T-helper 2 cell treated with Interferon-gamma antibody and Interleukin-4, amounts not matched to agents 5 μg/mL and 100 μg/mL, for 36 hours (primary cell): ENCODE data around the gene RAC2.
A peak's percentile ranks its signal among the peaks of the same experiment; 100 is the strongest.

Source experiments
- DNase-seq: peaks from one replicate; pipeline ENCODE4 v3.0.0; 2021; ENCODE audit warnings: low spot score
- H3K27ac Mint-ChIP-seq: one replicate; pipeline ENCODE4 v1.8.0; 2021; ENCODE audit warnings: mild to moderate bottlenecking, mixed read lengths
- H3K27me3 Mint-ChIP-seq: one replicate; pipeline ENCODE4 v1.8.0; 2021; ENCODE audit warnings: low read depth, mixed read lengths
- H3K36me3 Mint-ChIP-seq: one replicate; pipeline ENCODE4 v1.8.0; 2021; ENCODE audit warnings: low read depth, mixed read lengths
- H3K4me1 Mint-ChIP-seq: one replicate; pipeline ENCODE4 v1.8.0; 2021; ENCODE audit warnings: low read depth, mixed read lengths
- H3K4me3 Mint-ChIP-seq: one replicate; pipeline ENCODE4 v1.8.0; 2022; ENCODE audit warnings: mild to moderate bottlenecking, moderate library complexity, mixed read lengths
- H3K9me3 Mint-ChIP-seq: one replicate; pipeline ENCODE4 v1.8.0; 2021; ENCODE audit warnings: mixed read lengths

Gene RAC2

DNA sequence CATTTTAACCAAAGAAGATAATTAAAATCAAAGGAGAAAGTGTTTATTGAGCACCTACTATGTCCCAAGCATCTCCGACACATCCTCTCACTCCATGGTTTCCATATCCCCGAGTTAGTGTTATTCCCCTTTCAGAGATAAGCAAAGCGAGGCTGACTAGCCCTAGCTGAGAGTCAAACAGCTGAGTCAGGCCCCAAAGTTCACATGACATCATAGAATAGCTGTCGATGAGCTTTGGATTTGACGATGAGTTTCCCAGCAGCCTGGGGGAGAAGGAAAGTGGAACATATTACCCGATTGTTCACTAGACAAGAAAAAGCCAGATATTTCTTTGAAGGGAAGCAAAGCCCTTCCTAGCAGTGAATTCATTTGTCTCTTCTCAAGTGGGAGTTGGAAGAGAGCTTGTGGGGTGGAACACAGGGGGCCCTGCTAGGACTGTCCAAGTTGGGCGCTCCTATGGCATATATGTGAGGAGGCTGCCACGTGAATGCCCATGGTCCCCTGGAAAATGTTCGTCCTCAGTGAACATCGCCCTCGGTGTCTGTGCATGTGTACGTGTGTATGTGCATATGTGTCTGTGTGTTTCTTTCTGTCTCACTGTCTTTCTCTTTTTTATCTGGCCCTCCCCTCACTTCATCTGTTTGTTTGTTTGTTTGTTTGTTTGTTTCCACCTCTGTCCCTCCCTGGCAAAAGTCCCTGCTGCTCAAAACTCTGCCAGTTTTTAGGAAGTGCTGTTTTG is 37.7 kb upstream of the RAC2 start:
- H3K36me3 Mint-ChIP-seq, result peaks cover 32% of the 10 kb centered on the region
- H3K4me3 Mint-ChIP-seq, result peak overlapping the region; percentile 97
- H3K27me3 Mint-ChIP-seq, result no peaks in the 10 kb centered on the region
- peak overlapping the region; percentile 98 for H3K27ac Mint-ChIP-seq
- no peaks in the 10 kb centered on the region for H3K9me3 Mint-ChIP-seq
- peaks cover 56% of the 10 kb centered on the region for H3K4me1 Mint-ChIP-seq
- DNase-seq, result no peak

GRCh38 chr22:37281195-37281594 is 37.1 kb upstream of the RAC2 start:
- Mint-ChIP-seq H3K27me3 (no peaks in the 10 kb centered on the region), H3K4me1 (peaks cover 54% of the 10 kb centered on the region), H3K27ac (no peak overlapping the region), H3K9me3 (no peaks in the 10 kb centered on the region), H3K36me3 (peaks cover 26% of the 10 kb centered on the region), H3K4me3 (peak overlapping the region; percentile 97)
- DNase-seq, result no peak

DNA sequence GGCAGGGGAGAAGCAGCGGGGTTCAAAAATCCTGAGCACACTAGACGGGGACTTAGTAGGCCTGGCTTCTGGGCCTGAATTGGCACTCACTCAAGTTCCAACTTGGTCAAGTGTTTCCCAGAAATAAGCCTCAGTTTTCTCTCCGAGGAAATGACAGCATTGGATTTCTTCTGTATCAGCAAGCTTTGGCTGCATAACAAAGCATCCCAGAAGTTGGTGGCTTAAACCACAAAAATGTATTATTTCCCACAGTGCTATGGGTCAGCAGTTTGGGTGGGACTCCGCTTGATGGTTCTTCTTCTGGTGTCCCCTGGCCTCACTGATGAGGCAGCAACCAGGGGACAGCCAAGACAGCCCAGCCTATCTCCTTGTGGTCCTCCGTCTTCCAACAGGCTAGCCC is 36.6 kb upstream of the RAC2 start:
- H3K27ac Mint-ChIP-seq, result no peak overlapping the region
- no peak overlapping the region for H3K4me3 Mint-ChIP-seq
- peaks cover 55% of the 10 kb centered on the region for H3K4me1 Mint-ChIP-seq
- no peaks in the 10 kb centered on the region for H3K27me3 Mint-ChIP-seq
- no peak for DNase-seq
- peaks cover 21% of the 10 kb centered on the region for H3K36me3 Mint-ChIP-seq
- H3K9me3 Mint-ChIP-seq, result no peaks in the 10 kb centered on the region

DNA sequence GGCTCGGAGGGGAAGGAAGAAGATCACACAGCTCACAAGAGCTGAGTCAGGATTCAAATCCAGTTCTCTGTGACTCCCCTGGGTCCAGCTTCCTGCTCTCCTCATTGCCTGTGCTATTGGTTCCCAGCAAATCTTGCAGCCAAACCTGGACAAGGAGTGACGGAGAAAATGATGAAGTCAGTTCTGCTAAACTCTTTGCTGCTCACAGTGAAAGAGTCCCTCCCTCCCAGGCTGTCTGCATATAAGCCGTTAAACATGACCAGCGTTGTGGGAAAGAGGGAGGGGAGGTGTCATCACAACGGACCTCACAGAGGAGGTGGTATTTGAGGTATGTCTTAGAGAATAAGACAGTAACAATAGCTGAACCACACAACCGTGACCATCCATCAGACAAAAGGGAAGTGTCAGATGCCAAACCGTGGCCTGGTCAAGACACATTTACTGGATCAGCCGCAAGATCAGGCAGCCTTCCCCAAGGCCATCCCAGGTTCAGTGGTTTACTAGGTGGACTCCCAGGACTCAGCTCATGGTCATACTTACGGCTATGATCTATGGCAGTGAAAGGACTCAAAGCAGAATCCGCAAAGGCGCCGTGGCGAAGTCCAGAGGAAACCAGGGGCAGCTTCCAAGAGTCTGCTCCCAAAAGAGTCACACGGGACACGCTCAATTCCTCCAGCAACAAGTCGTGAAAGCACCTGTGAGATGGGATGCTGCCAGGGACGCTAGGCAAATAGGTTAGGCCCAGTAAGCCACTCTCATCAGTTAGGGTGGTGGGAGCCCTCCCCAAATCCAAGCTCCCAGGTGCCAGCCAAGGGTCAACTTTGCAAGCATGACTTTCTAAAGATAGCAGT is 35.5 kb upstream of the RAC2 start:
- no peak overlapping the region for H3K4me3 Mint-ChIP-seq
- no peak overlapping the region for H3K27ac Mint-ChIP-seq
- H3K36me3 Mint-ChIP-seq, result peaks cover 14% of the 10 kb centered on the region
- no peaks in the 10 kb centered on the region for H3K27me3 Mint-ChIP-seq
- DNase-seq, result no peak
- no peaks in the 10 kb centered on the region for H3K9me3 Mint-ChIP-seq
- H3K4me1 Mint-ChIP-seq, result peaks cover 59% of the 10 kb centered on the region

- Mint-ChIP-seq H3K4me3 (no peak overlapping the region), H3K27ac (no peak overlapping the region), H3K4me1 (peaks cover 65% of the 10 kb centered on the region), H3K9me3 (no peaks in the 10 kb centered on the region), H3K36me3 (peaks cover 7% of the 10 kb centered on the region), H3K27me3 (no peaks in the 10 kb centered on the region)
- no peak for DNase-seq
These were observed 34.2 kb upstream of the RAC2 start for GRCh38 chr22:37278261-37278660.

DNA sequence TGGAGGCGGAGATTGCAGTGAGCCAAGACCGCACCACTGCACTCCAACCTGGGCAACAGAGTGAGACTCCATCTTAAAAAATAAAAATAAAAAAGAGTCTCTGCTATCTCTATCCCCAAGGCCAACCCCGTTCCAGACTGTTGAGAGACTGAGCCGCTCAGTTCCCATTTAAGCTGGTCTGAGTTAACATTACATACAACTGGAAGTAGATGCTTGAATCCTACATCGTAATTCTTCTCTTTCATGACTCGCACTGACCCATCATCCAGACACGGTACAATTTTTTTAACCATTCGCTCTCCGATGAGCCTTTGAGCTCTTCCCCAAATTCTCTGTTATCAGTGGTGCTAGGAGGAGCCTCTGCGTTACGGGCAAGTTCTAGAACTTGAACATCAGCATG is 33.3 kb upstream of the RAC2 start:
- Mint-ChIP-seq H3K27me3 (no peaks in the 10 kb centered on the region), H3K4me1 (peaks cover 61% of the 10 kb centered on the region), H3K9me3 (no peaks in the 10 kb centered on the region), H3K27ac (peak overlapping the region; percentile 62), H3K4me3 (no peak overlapping the region), H3K36me3 (no peaks in the 10 kb centered on the region)
- no peak for DNase-seq

DNA sequence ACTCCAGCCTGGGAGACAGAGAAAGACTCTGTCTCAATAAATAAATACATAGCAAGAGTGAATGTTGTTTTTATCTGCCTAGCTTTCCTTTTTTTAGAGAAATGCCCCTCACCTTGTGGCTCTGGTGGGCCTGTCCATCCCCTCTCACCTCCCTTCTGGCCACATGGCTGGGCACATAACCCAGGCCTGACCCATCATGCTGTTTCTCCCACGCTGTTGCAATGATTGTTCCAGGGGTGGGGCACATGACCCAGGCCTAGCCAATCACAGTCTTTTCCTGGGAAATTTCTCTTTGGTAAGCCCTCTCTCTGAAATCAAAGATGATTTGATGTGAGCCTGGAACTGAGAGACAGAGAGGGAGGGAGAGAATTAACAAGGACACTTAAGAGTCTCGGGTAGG is 32.7 kb upstream of the RAC2 start:
- no peaks in the 10 kb centered on the region for H3K36me3 Mint-ChIP-seq
- peaks cover 56% of the 10 kb centered on the region for H3K4me1 Mint-ChIP-seq
- no peak overlapping the region for H3K4me3 Mint-ChIP-seq
- H3K27me3 Mint-ChIP-seq, result no peaks in the 10 kb centered on the region
- DNase-seq, result no peak
- peak overlapping the region; percentile 69 for H3K27ac Mint-ChIP-seq
- H3K9me3 Mint-ChIP-seq, result no peaks in the 10 kb centered on the region

GRCh38 chr22:37275622-37276021 is 31.6 kb upstream of the RAC2 start:
- Mint-ChIP-seq H3K36me3 (no peaks in the 10 kb centered on the region), H3K27ac (peak overlapping the region; percentile 79), H3K4me3 (peak overlapping the region; percentile 42), H3K9me3 (no peaks in the 10 kb centered on the region), H3K27me3 (no peaks in the 10 kb centered on the region), H3K4me1 (peaks cover 55% of the 10 kb centered on the region)
- DNase-seq, result peak; percentile 85

GRCh38 chr22:37275134-37275533 is 31.1 kb upstream of the RAC2 start:
- Mint-ChIP-seq H3K27ac (peak overlapping the region; percentile 62), H3K36me3 (no peaks in the 10 kb centered on the region), H3K4me1 (peaks cover 59% of the 10 kb centered on the region), H3K4me3 (no peak overlapping the region), H3K27me3 (no peaks in the 10 kb centered on the region), H3K9me3 (peaks cover 2% of the 10 kb centered on the region)
- DNase-seq, result no peak

- Mint-ChIP-seq H3K4me3 (peak overlapping the region; percentile 27), H3K27me3 (no peaks in the 10 kb centered on the region), H3K27ac (peak overlapping the region; percentile 62), H3K4me1 (peaks cover 66% of the 10 kb centered on the region), H3K9me3 (peaks cover 4% of the 10 kb centered on the region), H3K36me3 (no peaks in the 10 kb centered on the region)
- no peak for DNase-seq
These were observed 30.4 kb upstream of the RAC2 start for GRCh38 chr22:37274380-37274862.

DNA sequence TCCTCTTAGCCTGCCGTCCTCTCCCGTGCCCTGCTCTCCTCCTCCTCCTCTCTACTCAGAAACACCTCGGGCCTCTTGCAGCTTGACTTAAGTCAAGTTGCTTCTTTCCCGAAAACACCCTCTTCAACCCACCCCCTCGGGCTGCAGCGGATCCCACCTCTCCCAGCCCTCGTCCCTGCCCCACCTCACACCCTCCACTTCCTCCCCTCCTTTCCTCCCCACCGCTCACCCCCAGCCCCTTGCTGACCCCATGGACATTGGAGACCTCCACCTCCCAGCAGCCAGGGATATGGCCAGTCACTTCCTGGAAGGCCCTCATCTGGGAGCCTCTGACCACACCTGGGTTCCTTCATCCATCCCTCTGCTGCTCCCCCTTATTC is 29.8 kb upstream of the RAC2 start:
- Mint-ChIP-seq H3K27me3 (no peaks in the 10 kb centered on the region), H3K36me3 (no peaks in the 10 kb centered on the region), H3K4me1 (peaks cover 67% of the 10 kb centered on the region), H3K9me3 (peaks cover 4% of the 10 kb centered on the region), H3K27ac (peak overlapping the region; percentile 67), H3K4me3 (peak overlapping the region; percentile 19)
- no peak for DNase-seq

DNA sequence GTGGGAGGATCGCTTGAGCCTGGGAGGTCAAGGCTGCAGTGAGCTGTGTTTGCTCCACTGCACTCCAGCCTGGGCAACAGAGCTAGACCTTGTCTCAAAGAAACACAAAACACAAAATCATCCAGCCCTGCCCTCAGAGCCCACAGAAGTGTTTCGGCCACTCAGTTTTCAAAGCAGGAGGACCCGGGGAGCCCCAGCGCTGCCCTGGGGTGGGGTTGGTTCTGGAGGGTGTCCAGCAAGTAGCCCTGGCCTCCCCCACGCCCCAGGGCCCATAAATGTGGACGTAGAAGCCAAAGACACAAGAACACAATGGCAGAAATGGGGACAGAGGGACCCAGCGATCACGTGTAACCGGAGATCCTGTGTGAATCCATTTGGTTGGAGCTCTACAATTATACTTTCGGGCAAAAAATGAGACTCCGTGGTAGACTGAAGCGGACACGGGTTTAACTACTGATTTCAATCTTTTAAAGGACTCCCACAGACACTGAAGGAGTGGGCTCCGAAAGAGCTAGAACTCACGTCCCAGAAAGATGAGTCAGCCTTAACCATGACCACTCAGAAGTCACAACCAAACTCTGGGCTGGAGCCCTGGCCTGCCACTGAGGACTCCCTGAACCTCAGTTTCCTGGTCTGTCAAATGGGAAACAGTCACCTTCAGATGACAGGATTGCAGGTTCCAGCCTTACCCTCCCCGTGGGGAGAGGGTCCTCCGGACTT is 29.2 kb upstream of the RAC2 start:
- peak; percentile 66 for DNase-seq
- Mint-ChIP-seq H3K4me3 (peak overlapping the region; percentile 19), H3K36me3 (no peaks in the 10 kb centered on the region), H3K27me3 (no peaks in the 10 kb centered on the region), H3K9me3 (peaks cover 4% of the 10 kb centered on the region), H3K4me1 (peaks cover 62% of the 10 kb centered on the region), H3K27ac (peak overlapping the region; percentile 67)

GRCh38 chr22:37270928-37271650 is 27.0 kb upstream of the RAC2 start:
- peaks cover 4% of the 10 kb centered on the region for H3K9me3 Mint-ChIP-seq
- peaks cover 62% of the 10 kb centered on the region for H3K4me1 Mint-ChIP-seq
- no peak overlapping the region for H3K27ac Mint-ChIP-seq
- H3K27me3 Mint-ChIP-seq, result no peaks in the 10 kb centered on the region
- no peak overlapping the region for H3K4me3 Mint-ChIP-seq
- no peaks in the 10 kb centered on the region for H3K36me3 Mint-ChIP-seq
- DNase-seq, result no peak
